ENCODE data around the gene ACTBL2. TPM values are rescaled to one million over a fixed set of nuclear protein-coding genes. Genes with fewer than 3 reads are reported as not detected.
A peak's percentile ranks its signal among the peaks of the same experiment; 100 is the strongest.

The ACTBL2 gene
- total and polyA plus RNA-seq, 2 experiments from 2014 or later = 0.11 to 0.34 TPM

- Histone ChIP-seq H2AFZ (no peak overlapping the region), H3K27ac (no peak overlapping the region), H3K79me2 (ENCODE audit: insufficient read depth) (no peaks in the 10 kb centered on the region), H3K27me3 (replicated peaks; ENCODE audit: insufficient read depth) (no peaks in the 10 kb centered on the region), H3K36me3 (ENCODE audit: low read depth) (no peaks in the 10 kb centered on the region), H4K20me1 (ENCODE audit: insufficient read depth) (no peaks in the 10 kb centered on the region), H3F3A (ENCODE audit: insufficient read depth) (no peaks in the 10 kb centered on the region), H3K9me2 (ENCODE audit: insufficient read depth) (no peaks in the 10 kb centered on the region), H3K4me3 (no peak overlapping the region), H3K9ac (no peak overlapping the region), H3K4me2 (ENCODE audit: unreplicated experiment) (peak overlapping the region; percentile 24), H3K4me1 (ENCODE audit: insufficient read depth) (peaks cover 26% of the 10 kb centered on the region), H3K9me3 (ENCODE audit: low read depth) (no peaks in the 10 kb centered on the region)
- DNase-seq = peak; percentile 36
- TF ChIP-seq EZH2 (IDR thresholded peaks at IDR 0.05; ENCODE audit: insufficient read depth, poor library complexity, severe bottlenecking) (no peak), EZH2phosphoT487 (IDR thresholded peaks at IDR 0.05; ENCODE audit: insufficient read depth, low read depth) (no peak)
- 89 to 96% methylated on average over 1 of the region's 1 CpG for WGBS, 2 experiments (ENCODE audit: low coverage in 1 of 2, low lambda C conversion rate in 2 of 2, missing lambda C conversion rate in 2 of 2)
- in situ Hi-C loops (cut with MboI) = no loop called here
These were observed 3.8 kb downstream of the ACTBL2 start for GRCh38 chr5:57478826-57479225.

GRCh38 chr5:57476601-57477056 is 6.0 kb downstream of the ACTBL2 start:
- Histone ChIP-seq H3K9me2 (ENCODE audit: insufficient read depth) (no peaks in the 10 kb centered on the region), H3K27ac (no peak overlapping the region), H3F3A (ENCODE audit: insufficient read depth) (no peaks in the 10 kb centered on the region), H3K4me2 (ENCODE audit: unreplicated experiment) (no peak overlapping the region), H3K79me2 (ENCODE audit: insufficient read depth) (no peaks in the 10 kb centered on the region), H3K9me3 (ENCODE audit: low read depth) (no peaks in the 10 kb centered on the region), H3K9ac (no peak overlapping the region), H3K4me3 (no peak overlapping the region), H4K20me1 (ENCODE audit: insufficient read depth) (no peaks in the 10 kb centered on the region), H3K4me1 (ENCODE audit: insufficient read depth) (peaks cover 14% of the 10 kb centered on the region), H3K36me3 (ENCODE audit: low read depth) (no peaks in the 10 kb centered on the region), H3K27me3 (replicated peaks; ENCODE audit: insufficient read depth) (no peaks in the 10 kb centered on the region), H2AFZ (peak overlapping the region; percentile 32; the same call in 1 of the 2 replicates)
- DNase-seq = no peak
- TF ChIP-seq EZH2phosphoT487 (IDR thresholded peaks at IDR 0.05; ENCODE audit: insufficient read depth, low read depth) = no peak
- no peak for TF ChIP-seq EZH2 (IDR thresholded peaks at IDR 0.05; ENCODE audit: insufficient read depth, poor library complexity, severe bottlenecking)
- in situ Hi-C loops (cut with MboI) = no loop called here

- peaks cover 22% of the 10 kb centered on the region for H3F3A ChIP-seq (ENCODE audit: insufficient read depth)
- peaks cover 21% of the 10 kb centered on the region for H3K4me1 ChIP-seq (ENCODE audit: insufficient read depth)
- no peak overlapping the region for H2AFZ ChIP-seq
- H3K36me3 ChIP-seq (ENCODE audit: low read depth) = no peaks in the 10 kb centered on the region
- no peaks in the 10 kb centered on the region for H3K79me2 ChIP-seq (ENCODE audit: insufficient read depth)
- H3K4me2 ChIP-seq (ENCODE audit: unreplicated experiment) = no peak overlapping the region
- no peak overlapping the region for H3K27ac ChIP-seq
- no peaks in the 10 kb centered on the region for H3K9me3 ChIP-seq (ENCODE audit: low read depth)
- peak; percentile 31 for DNase-seq
- 0% methylated on average over 1 of the region's 1 CpG for WGBS, 2 experiments (ENCODE audit: low coverage in 1 of 2, low lambda C conversion rate in 2 of 2, missing lambda C conversion rate in 2 of 2)
- H3K4me3 ChIP-seq = no peak overlapping the region
- TF ChIP-seq EZH2phosphoT487 (IDR thresholded peaks at IDR 0.05; ENCODE audit: insufficient read depth, low read depth) (no peak), EZH2 (IDR thresholded peaks at IDR 0.05; ENCODE audit: insufficient read depth, poor library complexity, severe bottlenecking) (no peak)
- no peaks in the 10 kb centered on the region for H3K9me2 ChIP-seq (ENCODE audit: insufficient read depth)
- no peaks in the 10 kb centered on the region for H4K20me1 ChIP-seq (ENCODE audit: insufficient read depth)
- no peak overlapping the region for H3K9ac ChIP-seq
- in situ Hi-C loops (cut with MboI) = no loop called here
- H3K27me3 ChIP-seq (replicated peaks; ENCODE audit: insufficient read depth) = no peaks in the 10 kb centered on the region
These were observed 12.3 kb downstream of the ACTBL2 start for GRCh38 chr5:57470339-57470738.

- no peaks in the 10 kb centered on the region for H3K9me2 ChIP-seq (ENCODE audit: insufficient read depth)
- H4K20me1 ChIP-seq (ENCODE audit: insufficient read depth) = no peaks in the 10 kb centered on the region
- peaks cover 22% of the 10 kb centered on the region for H3F3A ChIP-seq (ENCODE audit: insufficient read depth)
- H3K4me1 ChIP-seq (ENCODE audit: insufficient read depth) = peaks cover 21% of the 10 kb centered on the region
- no peaks in the 10 kb centered on the region for H3K9me3 ChIP-seq (ENCODE audit: low read depth)
- H3K9ac ChIP-seq = no peak overlapping the region
- no peaks in the 10 kb centered on the region for H3K36me3 ChIP-seq (ENCODE audit: low read depth)
- DNase-seq = peak; percentile 89
- H3K4me3 ChIP-seq = no peak overlapping the region
- no peaks in the 10 kb centered on the region for H3K27me3 ChIP-seq (replicated peaks; ENCODE audit: insufficient read depth)
- in situ Hi-C loops (cut with MboI) = no loop called here
- no peak overlapping the region for H2AFZ ChIP-seq
- H3K79me2 ChIP-seq (ENCODE audit: insufficient read depth) = no peaks in the 10 kb centered on the region
- TF ChIP-seq EZH2phosphoT487 (IDR thresholded peaks at IDR 0.05; ENCODE audit: insufficient read depth, low read depth) (no peak), EZH2 (IDR thresholded peaks at IDR 0.05; ENCODE audit: insufficient read depth, poor library complexity, severe bottlenecking) (no peak)
- 83 to 88% methylated on average over 5 of the region's 5 CpGs for WGBS, 2 experiments (ENCODE audit: low coverage in 1 of 2, low lambda C conversion rate in 2 of 2, missing lambda C conversion rate in 2 of 2)
- H3K27ac ChIP-seq = peak overlapping the region; percentile 20
- H3K4me2 ChIP-seq (ENCODE audit: unreplicated experiment) = peak overlapping the region; percentile 15
These were observed 14.0 kb downstream of the ACTBL2 start for GRCh38 chr5:57468481-57469163.

Data from GM23248 (cell line).